Measurements from ENCODE around the gene FRMPD4.

Gene FRMPD4

DNA sequence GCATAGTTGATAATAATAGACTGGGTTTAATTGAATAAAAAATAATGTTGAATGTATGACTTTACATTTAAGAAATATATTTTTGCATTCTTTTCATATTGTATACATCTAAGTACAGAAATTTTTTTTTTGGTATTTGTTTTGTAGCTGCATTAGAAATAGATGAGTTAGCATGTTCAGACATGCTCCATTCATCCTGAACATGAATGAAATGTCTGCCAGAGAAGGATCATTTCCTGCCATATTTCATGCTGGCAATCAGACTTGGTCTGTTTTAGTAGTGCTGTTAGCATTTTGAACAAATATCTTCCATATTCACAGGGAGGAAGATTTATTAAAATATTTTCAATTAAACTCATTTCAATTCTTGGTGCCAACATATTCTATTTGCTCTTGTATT lies 98.9 kb downstream of the FRMPD4 start:
- no peak overlapping the region for H3K27ac ChIP-seq (ENCODE audit: low read depth in 2 of 2, low read length in 2 of 2)
- no peaks in the 10 kb centered on the region for H3K4me1 ChIP-seq (ENCODE audit: control insufficient read depth in 2 of 2, insufficient read depth in 2 of 2, low read length in 2 of 2)
- no peaks in the 10 kb centered on the region for H3K36me3 ChIP-seq (ENCODE audit: control insufficient read depth in 2 of 2, insufficient read depth in 2 of 2, low read length in 2 of 2)
- no peaks in the 10 kb centered on the region for H3K9me3 ChIP-seq (ENCODE audit: control insufficient read depth in 2 of 2, low read length in 2 of 2)
- H3K4me3 ChIP-seq (ENCODE audit: low read length in 2 of 2), result no peak overlapping the region
- no peak overlapping the region for H3K9ac ChIP-seq (ENCODE audit: low read depth in 1 of 2, low read length in 2 of 2)
- no peaks in the 10 kb centered on the region for H3K27me3 ChIP-seq (ENCODE audit: control insufficient read depth in 2 of 2, insufficient read depth in 2 of 2, low read length in 2 of 2)

DNA sequence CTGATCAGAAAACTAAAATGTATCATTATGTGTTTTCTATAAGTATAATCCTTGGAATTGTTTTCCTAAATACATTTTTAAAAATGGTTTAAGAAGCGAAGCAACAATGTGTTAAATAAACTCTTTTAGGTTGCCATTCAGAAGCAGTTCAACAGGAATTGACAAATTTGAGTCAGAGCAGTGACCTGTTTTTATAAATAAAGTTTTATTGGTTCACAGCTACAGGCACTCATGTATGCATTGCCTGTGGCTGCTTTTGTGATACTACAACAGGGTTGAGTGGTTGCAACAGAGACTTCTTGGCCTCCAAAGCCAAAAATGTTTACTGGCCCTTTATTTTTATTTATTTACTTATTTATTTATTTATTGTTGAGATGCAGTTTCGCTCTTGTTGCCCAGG lies 99.5 kb downstream of the FRMPD4 start:
- no peak overlapping the region for H3K9ac ChIP-seq (ENCODE audit: low read depth in 1 of 2, low read length in 2 of 2)

DNA sequence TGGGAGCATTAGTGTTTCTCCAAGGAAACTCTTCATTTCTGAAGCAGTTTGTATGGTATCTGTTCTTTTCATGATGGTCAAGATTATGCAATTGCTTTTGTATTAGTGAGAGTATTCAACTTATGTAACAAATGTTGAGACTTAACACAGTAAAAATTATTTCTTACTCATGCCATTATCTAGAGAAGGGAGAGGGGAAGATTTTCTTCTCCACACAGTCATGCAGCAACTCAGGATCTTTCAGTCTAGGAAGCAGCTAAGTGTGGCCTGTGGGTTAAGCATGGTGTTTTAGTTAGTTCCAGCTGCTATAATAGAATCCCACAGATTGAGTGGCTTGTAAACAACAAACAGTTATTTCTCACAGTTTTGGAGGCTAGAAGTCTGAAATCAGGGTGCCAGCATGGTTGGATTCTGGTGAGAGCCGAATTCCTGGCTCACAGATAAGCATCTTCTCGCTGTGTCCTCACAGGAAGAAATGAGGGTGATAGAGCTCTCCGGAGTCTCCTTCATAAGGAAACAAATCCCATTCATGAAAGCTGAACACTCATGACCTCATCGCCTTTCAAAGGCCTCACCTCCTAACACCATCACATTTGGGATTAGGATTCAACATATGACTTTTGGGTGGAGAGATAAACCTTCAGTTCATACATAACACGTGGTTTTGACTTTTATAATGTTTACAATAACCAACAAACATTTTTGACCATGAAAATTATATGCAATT lies 101.2 kb downstream of the FRMPD4 start:
- Histone ChIP-seq H3K27ac (ENCODE audit: low read depth in 2 of 2, low read length in 2 of 2) (no peak overlapping the region), H3K9ac (ENCODE audit: low read depth in 1 of 2, low read length in 2 of 2) (no peak overlapping the region), H3K9me3 (ENCODE audit: control insufficient read depth in 2 of 2, low read length in 2 of 2) (no peaks in the 10 kb centered on the region), H3K4me3 (ENCODE audit: low read length in 2 of 2) (no peak overlapping the region), H3K27me3 (ENCODE audit: control insufficient read depth in 2 of 2, insufficient read depth in 2 of 2, low read length in 2 of 2) (no peaks in the 10 kb centered on the region), H3K36me3 (ENCODE audit: control insufficient read depth in 2 of 2, insufficient read depth in 2 of 2, low read length in 2 of 2) (no peaks in the 10 kb centered on the region), H3K4me1 (ENCODE audit: control insufficient read depth in 2 of 2, insufficient read depth in 2 of 2, low read length in 2 of 2) (no peaks in the 10 kb centered on the region)

More for the DNA sequence above, 99.5 kb downstream of the FRMPD4 start:
- H3K36me3 ChIP-seq (ENCODE audit: control insufficient read depth in 2 of 2, insufficient read depth in 2 of 2, low read length in 2 of 2), result no peaks in the 10 kb centered on the region
- no peaks in the 10 kb centered on the region for H3K4me1 ChIP-seq (ENCODE audit: control insufficient read depth in 2 of 2, insufficient read depth in 2 of 2, low read length in 2 of 2)
- H3K4me3 ChIP-seq (ENCODE audit: low read length in 2 of 2), result no peak overlapping the region
- H3K27ac ChIP-seq (ENCODE audit: low read depth in 2 of 2, low read length in 2 of 2), result no peak overlapping the region
- H3K27me3 ChIP-seq (ENCODE audit: control insufficient read depth in 2 of 2, insufficient read depth in 2 of 2, low read length in 2 of 2), result no peaks in the 10 kb centered on the region
- no peaks in the 10 kb centered on the region for H3K9me3 ChIP-seq (ENCODE audit: control insufficient read depth in 2 of 2, low read length in 2 of 2)

DNA sequence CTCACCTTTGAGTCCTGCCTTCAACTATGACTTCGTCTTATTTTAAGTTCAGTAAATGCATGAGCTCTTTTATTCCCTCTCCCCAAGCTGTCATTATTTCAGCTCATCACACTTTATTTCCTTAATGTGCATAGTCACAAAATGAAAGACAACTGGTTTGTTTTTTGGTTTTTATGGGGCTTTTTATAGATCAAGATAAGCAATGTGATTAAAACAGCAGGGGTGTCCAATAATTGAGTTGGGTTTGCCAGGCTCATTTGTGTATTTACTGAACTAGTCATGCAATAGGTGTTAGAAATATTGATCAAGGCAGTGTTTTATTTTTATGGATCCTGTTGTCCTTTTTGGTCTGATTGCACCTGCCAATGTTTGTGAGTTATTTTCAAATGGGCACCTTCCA lies 102.2 kb downstream of the FRMPD4 start:
- no peak overlapping the region for H3K9ac ChIP-seq (ENCODE audit: low read depth in 1 of 2, low read length in 2 of 2)
- H3K9me3 ChIP-seq (ENCODE audit: control insufficient read depth in 2 of 2, low read length in 2 of 2), result no peaks in the 10 kb centered on the region
- H3K4me3 ChIP-seq (ENCODE audit: low read length in 2 of 2), result no peak overlapping the region
- H3K27me3 ChIP-seq (ENCODE audit: control insufficient read depth in 2 of 2, insufficient read depth in 2 of 2, low read length in 2 of 2), result no peaks in the 10 kb centered on the region
- H3K27ac ChIP-seq (ENCODE audit: low read depth in 2 of 2, low read length in 2 of 2), result no peak overlapping the region
- H3K36me3 ChIP-seq (ENCODE audit: control insufficient read depth in 2 of 2, insufficient read depth in 2 of 2, low read length in 2 of 2), result no peaks in the 10 kb centered on the region
- no peaks in the 10 kb centered on the region for H3K4me1 ChIP-seq (ENCODE audit: control insufficient read depth in 2 of 2, insufficient read depth in 2 of 2, low read length in 2 of 2)

DNA sequence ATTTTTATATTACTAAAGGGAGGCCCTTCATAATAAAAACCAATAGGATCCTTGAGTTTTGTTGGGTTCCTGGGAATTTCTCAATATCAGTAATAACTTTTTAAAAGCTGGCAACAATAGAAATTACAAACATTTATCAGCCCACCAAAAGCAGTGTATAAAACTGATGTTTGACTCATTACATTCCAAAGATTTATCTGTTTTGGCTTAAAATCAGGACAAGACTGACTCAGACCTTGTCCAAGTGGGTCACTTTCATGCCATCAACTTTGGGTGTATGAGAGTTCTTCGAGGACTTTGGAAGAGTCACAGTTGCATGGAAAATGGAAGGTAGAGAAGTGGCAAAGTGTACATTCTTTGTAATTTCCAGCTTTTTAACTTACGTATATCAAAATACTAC lies 102.8 kb downstream of the FRMPD4 start:
- no peaks in the 10 kb centered on the region for H3K27me3 ChIP-seq (ENCODE audit: control insufficient read depth in 2 of 2, insufficient read depth in 2 of 2, low read length in 2 of 2)
- no peak overlapping the region for H3K4me3 ChIP-seq (ENCODE audit: low read length in 2 of 2)

DNA sequence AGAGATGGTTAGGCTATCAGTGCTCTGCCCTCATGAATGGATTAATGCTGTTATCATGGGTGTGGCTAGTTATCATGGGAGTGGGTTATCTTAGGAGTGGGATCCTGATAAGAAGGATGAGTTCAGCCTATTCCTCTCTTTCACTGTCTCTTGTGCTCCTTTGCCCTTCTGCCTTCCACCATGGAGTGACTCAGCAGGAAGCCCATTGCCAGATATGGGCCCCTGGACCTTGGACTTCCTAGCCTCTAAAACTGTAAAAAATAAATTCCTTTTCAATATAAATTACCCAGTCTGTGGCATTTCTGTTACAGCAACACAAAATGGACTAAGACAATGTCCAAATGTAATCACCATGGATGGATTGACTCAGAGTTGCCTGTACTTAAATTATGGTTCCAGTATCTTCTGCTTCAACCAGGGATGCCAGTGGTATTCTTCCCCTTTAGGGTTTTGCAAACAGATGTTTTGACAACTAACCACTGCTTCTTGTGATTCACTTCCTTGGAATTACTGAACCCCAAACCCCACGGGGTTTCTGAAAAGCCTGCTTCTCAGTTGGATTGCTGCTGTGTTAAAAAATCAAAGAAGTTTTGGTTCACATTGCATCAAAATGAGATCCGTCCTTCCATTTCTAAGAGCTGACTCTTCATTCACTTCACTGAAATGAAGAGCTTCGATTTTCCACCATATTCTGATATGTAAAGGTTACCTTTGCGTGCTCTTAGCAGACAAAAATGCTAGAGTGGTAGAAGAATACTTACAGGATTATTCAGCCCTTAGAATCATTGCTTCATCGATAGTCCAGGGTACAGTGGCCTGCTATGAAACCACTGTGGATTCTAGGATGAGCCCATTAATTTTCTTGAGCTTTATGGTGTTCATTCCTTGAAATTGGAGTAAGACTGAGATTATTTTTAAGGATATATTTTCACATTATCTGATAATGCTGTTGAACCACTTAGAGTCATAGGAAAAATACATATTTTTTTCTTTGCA lies 107.7 kb downstream of the FRMPD4 start:
- no peak overlapping the region for H3K27ac ChIP-seq (ENCODE audit: low read depth in 2 of 2, low read length in 2 of 2)
- no peaks in the 10 kb centered on the region for H3K4me1 ChIP-seq (ENCODE audit: control insufficient read depth in 2 of 2, insufficient read depth in 2 of 2, low read length in 2 of 2)
- no peaks in the 10 kb centered on the region for H3K36me3 ChIP-seq (ENCODE audit: control insufficient read depth in 2 of 2, insufficient read depth in 2 of 2, low read length in 2 of 2)
- H3K27me3 ChIP-seq (ENCODE audit: control insufficient read depth in 2 of 2, insufficient read depth in 2 of 2, low read length in 2 of 2), result no peaks in the 10 kb centered on the region
- H3K4me3 ChIP-seq (ENCODE audit: low read length in 2 of 2), result no peak overlapping the region
- no peak overlapping the region for H3K9ac ChIP-seq (ENCODE audit: low read depth in 1 of 2, low read length in 2 of 2)
- no peaks in the 10 kb centered on the region for H3K9me3 ChIP-seq (ENCODE audit: control insufficient read depth in 2 of 2, low read length in 2 of 2)

More for the DNA sequence above, 102.8 kb downstream of the FRMPD4 start:
- Histone ChIP-seq H3K4me1 (ENCODE audit: control insufficient read depth in 2 of 2, insufficient read depth in 2 of 2, low read length in 2 of 2) (no peaks in the 10 kb centered on the region), H3K9me3 (ENCODE audit: control insufficient read depth in 2 of 2, low read length in 2 of 2) (no peaks in the 10 kb centered on the region), H3K27ac (ENCODE audit: low read depth in 2 of 2, low read length in 2 of 2) (no peak overlapping the region), H3K9ac (ENCODE audit: low read depth in 1 of 2, low read length in 2 of 2) (no peak overlapping the region), H3K36me3 (ENCODE audit: control insufficient read depth in 2 of 2, insufficient read depth in 2 of 2, low read length in 2 of 2) (no peaks in the 10 kb centered on the region)

DNA sequence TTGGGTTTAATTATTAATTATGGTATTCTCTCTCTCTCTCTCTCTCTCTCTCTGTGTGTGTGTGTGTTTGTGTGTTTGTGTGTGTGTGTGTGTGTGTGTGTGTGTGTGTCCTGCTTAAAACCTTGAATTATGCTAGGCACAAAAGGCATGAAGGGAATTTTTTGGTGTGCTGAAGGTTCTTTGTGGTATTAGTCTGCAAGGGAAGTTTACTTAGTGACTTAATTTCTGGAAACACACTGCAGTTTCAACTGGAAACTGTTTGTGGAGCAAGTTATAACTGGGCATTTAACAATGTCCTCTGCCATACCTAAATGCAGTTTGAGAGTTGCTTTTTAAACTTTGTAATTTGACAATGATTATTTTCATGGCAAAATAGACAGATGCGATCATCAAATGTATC lies 111.7 kb downstream of the FRMPD4 start:
- Histone ChIP-seq H3K4me1 (ENCODE audit: control insufficient read depth in 2 of 2, insufficient read depth in 2 of 2, low read length in 2 of 2) (no peaks in the 10 kb centered on the region), H3K27me3 (ENCODE audit: control insufficient read depth in 2 of 2, insufficient read depth in 2 of 2, low read length in 2 of 2) (no peaks in the 10 kb centered on the region), H3K27ac (ENCODE audit: low read depth in 2 of 2, low read length in 2 of 2) (no peak overlapping the region), H3K4me3 (ENCODE audit: low read length in 2 of 2) (no peak overlapping the region), H3K9ac (ENCODE audit: low read depth in 1 of 2, low read length in 2 of 2) (no peak overlapping the region), H3K36me3 (ENCODE audit: control insufficient read depth in 2 of 2, insufficient read depth in 2 of 2, low read length in 2 of 2) (no peaks in the 10 kb centered on the region), H3K9me3 (ENCODE audit: control insufficient read depth in 2 of 2, low read length in 2 of 2) (no peaks in the 10 kb centered on the region)

DNA sequence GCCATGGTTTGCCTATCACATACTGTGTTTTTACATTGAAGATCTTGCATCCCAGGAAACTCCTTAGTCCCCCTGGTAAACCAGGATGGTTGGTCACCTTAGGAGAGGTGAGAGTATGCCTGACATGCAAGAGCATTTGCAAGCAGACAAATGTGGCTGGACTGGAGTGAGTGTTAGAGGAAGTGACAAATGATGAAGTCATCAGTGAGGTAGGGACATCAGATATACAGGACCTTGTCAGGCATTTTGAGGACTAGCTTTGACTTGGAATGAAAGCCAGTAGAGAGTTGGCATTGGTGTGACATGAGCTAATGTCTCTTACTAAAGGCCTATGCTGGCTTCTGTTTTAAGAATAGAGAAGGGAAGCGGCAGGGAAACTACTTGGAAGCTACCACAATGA lies 124.9 kb downstream of the FRMPD4 start:
- no peak overlapping the region for H3K9ac ChIP-seq (ENCODE audit: low read depth in 1 of 2, low read length in 2 of 2)

DNA sequence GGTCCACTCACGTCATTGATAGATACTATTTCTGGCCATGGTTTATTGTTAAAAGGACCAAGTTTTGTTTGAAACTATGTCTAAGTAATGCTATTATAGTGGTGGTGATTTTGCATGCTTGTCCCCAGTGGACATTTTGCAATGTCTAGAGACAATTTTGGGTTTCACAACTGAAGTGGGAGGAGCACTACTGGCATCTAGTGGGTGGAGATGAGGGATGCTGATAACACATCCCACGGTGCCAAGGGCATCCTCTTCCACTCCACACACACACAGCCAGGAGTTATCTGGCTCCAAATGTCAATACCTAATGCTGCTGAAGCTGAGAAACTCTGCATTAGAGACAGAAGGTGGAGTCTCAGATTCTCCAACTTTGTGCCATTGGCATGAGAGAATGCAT lies 131.2 kb downstream of the FRMPD4 start:
- Histone ChIP-seq H3K4me1 (ENCODE audit: control insufficient read depth in 2 of 2, insufficient read depth in 2 of 2, low read length in 2 of 2) (no peaks in the 10 kb centered on the region), H3K27ac (ENCODE audit: low read depth in 2 of 2, low read length in 2 of 2) (no peak overlapping the region), H3K9ac (ENCODE audit: low read depth in 1 of 2, low read length in 2 of 2) (no peak overlapping the region), H3K36me3 (ENCODE audit: control insufficient read depth in 2 of 2, insufficient read depth in 2 of 2, low read length in 2 of 2) (no peaks in the 10 kb centered on the region), H3K4me3 (ENCODE audit: low read length in 2 of 2) (no peak overlapping the region), H3K27me3 (ENCODE audit: control insufficient read depth in 2 of 2, insufficient read depth in 2 of 2, low read length in 2 of 2) (no peaks in the 10 kb centered on the region), H3K9me3 (ENCODE audit: control insufficient read depth in 2 of 2, low read length in 2 of 2) (no peaks in the 10 kb centered on the region)

More for the DNA sequence above, 124.9 kb downstream of the FRMPD4 start:
- Histone ChIP-seq H3K4me3 (ENCODE audit: low read length in 2 of 2) (no peak overlapping the region), H3K4me1 (ENCODE audit: control insufficient read depth in 2 of 2, insufficient read depth in 2 of 2, low read length in 2 of 2) (no peaks in the 10 kb centered on the region), H3K27me3 (ENCODE audit: control insufficient read depth in 2 of 2, insufficient read depth in 2 of 2, low read length in 2 of 2) (no peaks in the 10 kb centered on the region), H3K36me3 (ENCODE audit: control insufficient read depth in 2 of 2, insufficient read depth in 2 of 2, low read length in 2 of 2) (no peaks in the 10 kb centered on the region), H3K27ac (ENCODE audit: low read depth in 2 of 2, low read length in 2 of 2) (no peak overlapping the region), H3K9me3 (ENCODE audit: control insufficient read depth in 2 of 2, low read length in 2 of 2) (no peaks in the 10 kb centered on the region)

DNA sequence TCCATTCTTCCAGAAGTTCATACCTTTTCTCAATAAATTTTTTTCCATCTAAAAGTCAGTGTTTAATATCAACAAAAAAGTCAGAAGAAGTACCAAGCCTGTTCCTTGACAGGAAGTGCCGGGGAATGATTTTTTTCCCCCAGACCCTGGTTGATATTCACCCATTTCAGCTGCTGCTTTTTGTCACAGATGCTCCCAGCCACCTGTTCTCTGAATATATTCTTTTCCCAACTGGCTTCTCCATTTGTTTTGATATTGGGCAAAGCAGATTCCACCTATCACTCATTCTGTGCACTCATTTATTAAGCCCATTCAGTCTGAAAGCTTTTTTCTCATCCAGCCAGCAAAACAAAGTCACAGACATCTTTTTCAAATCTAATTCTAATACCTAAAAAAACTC lies 139.9 kb downstream of the FRMPD4 start:
- no peaks in the 10 kb centered on the region for H3K4me1 ChIP-seq (ENCODE audit: control insufficient read depth in 2 of 2, insufficient read depth in 2 of 2, low read length in 2 of 2)
- no peak overlapping the region for H3K4me3 ChIP-seq (ENCODE audit: low read length in 2 of 2)
- no peaks in the 10 kb centered on the region for H3K27me3 ChIP-seq (ENCODE audit: control insufficient read depth in 2 of 2, insufficient read depth in 2 of 2, low read length in 2 of 2)
- H3K27ac ChIP-seq (ENCODE audit: low read depth in 2 of 2, low read length in 2 of 2), result no peak overlapping the region
- H3K36me3 ChIP-seq (ENCODE audit: control insufficient read depth in 2 of 2, insufficient read depth in 2 of 2, low read length in 2 of 2), result no peaks in the 10 kb centered on the region
- H3K9me3 ChIP-seq (ENCODE audit: control insufficient read depth in 2 of 2, low read length in 2 of 2), result no peaks in the 10 kb centered on the region
- H3K9ac ChIP-seq (ENCODE audit: low read depth in 1 of 2, low read length in 2 of 2), result no peak overlapping the region

All from mucosa of rectum (tissue), 2 donors.